ENCODE results near the gene KAT2A. TPM values are rescaled to one million over a fixed set of nuclear protein-coding genes. Genes with fewer than 3 reads are reported as not detected.

KAT2A gene
- total RNA-seq, 4 donors from 2014 or later = 9.3 to 34.1 (median 27.0) TPM

GRCh38 chr17:42103221-42103954 lies 17.8 kb downstream of the KAT2A start:
- peaks cover 0 to 25% (median 0%) of the 10 kb centered on the region in 3 donors for H3K36me3 ChIP-seq
- peaks cover 0 to 5% (median 0%) of the 10 kb centered on the region in 4 donors for H3K27me3 ChIP-seq
- intact Hi-C loops (cut with DNase I) = no loop called here
- peaks cover 0 to 23% (median 2%) of the 10 kb centered on the region in 3 donors for H3K4me1 ChIP-seq
- no peak overlapping the region for H3K27ac ChIP-seq
- H3K4me3 ChIP-seq = no peak overlapping the region
- no peak for DNase-seq
- H3K9me3 ChIP-seq = no peaks in the 10 kb centered on the region
- no peak for TF ChIP-seq POLR2A (IDR thresholded peaks at IDR 0.05)
- TF ChIP-seq, protein P1, sequence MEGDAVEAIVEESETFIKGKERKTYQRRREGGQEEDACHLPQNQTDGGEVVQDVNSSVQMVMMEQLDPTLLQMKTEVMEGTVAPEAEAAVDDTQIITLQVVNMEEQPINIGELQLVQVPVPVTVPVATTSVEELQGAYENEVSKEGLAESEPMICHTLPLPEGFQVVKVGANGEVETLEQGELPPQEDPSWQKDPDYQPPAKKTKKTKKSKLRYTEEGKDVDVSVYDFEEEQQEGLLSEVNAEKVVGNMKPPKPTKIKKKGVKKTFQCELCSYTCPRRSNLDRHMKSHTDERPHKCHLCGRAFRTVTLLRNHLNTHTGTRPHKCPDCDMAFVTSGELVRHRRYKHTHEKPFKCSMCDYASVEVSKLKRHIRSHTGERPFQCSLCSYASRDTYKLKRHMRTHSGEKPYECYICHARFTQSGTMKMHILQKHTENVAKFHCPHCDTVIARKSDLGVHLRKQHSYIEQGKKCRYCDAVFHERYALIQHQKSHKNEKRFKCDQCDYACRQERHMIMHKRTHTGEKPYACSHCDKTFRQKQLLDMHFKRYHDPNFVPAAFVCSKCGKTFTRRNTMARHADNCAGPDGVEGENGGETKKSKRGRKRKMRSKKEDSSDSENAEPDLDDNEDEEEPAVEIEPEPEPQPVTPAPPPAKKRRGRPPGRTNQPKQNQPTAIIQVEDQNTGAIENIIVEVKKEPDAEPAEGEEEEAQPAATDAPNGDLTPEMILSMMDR (IDR thresholded peaks at IDR 0.05) = no peak
- 54 to 100% methylated on average over 1 to 2 of the region's 11 CpGs for WGBS, 2 donors

GRCh38 chr17:42101513-42102292 lies 19.5 kb downstream of the KAT2A start:
- H3K4me1 ChIP-seq = peaks cover 7 to 22% (median 12%) of the 10 kb centered on the region in 3 donors
- no peak for DNase-seq
- H3K36me3 ChIP-seq = peaks cover 0 to 21% (median 0%) of the 10 kb centered on the region in 3 donors
- H3K27me3 ChIP-seq = peaks cover 0 to 22% (median 5%) of the 10 kb centered on the region in 4 donors
- TF ChIP-seq POLR2A (IDR thresholded peaks at IDR 0.05) = no peak
- TF ChIP-seq, protein P1 (IDR thresholded peaks at IDR 0.05) = peak; percentile 42 to 77 (median 65)
- H3K4me3 ChIP-seq = no peak overlapping the region
- intact Hi-C loops (cut with DNase I) = no loop called here
- WGBS, 2 donors = 52 to 73% methylated on average over 4 to 12 of the region's 14 CpGs
- no peak overlapping the region for H3K27ac ChIP-seq
- no peaks in the 10 kb centered on the region for H3K9me3 ChIP-seq

DNA sequence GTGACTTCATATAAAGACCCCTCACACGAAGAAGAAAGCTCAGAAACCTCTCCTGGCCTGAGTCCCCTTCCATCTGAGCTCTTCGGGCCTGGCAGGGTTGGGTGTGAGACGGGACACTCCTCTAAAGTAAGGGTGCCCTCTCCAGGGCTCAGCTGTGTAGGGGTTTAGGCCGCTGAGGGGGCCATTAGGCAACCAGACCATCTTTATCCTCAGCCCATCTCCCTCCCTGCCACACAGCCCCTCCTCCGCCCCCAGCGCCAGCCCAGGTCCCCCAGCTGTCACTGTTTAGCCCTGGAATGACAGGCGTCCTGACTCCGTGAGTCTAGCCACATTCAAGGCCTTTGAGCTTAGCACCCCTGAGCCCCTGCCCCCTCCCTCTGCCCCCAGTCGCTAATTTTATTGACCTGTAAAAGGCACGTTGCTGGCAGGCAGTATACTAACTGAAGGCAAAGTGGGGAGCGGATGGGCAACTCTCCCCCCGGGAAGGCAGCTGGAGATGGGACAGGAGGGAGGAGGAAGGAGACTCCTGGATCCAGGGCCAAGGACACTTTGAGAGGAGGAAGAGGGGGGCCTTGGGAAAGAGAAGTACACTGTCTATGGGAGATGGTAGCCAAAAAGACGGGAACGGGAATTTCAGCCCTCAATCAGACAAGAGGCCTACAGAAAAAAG lies 22.3 kb downstream of the KAT2A start:
- no peak overlapping the region for H3K27ac ChIP-seq
- H3K36me3 ChIP-seq = peaks cover 0 to 5% (median 0%) of the 10 kb centered on the region in 3 donors
- no peak for DNase-seq
- no peak for TF ChIP-seq POLR2A (IDR thresholded peaks at IDR 0.05)
- no peaks in the 10 kb centered on the region for H3K9me3 ChIP-seq
- peaks cover 7 to 21% (median 12%) of the 10 kb centered on the region in 3 donors for H3K4me1 ChIP-seq
- peak overlapping the region in 1 of 4 donors; percentile 48 for H3K4me3 ChIP-seq
- intact Hi-C loops (cut with DNase I) = no loop called here
- peaks cover 0 to 44% (median 5%) of the 10 kb centered on the region in 4 donors for H3K27me3 ChIP-seq
- WGBS, 2 donors = 74 to 93% methylated on average over 2 to 11 of the region's 14 CpGs

- Histone ChIP-seq H3K4me1 (peaks cover 7 to 21% (median 12%) of the 10 kb centered on the region in 3 donors), H3K9me3 (no peaks in the 10 kb centered on the region), H3K27ac (no peak within 1 kb of the TSS), H3K4me3 (peak within 1 kb of the TSS in 3 of 4 donors; percentile 19 to 48 (median 27)), H3K36me3 (no peaks in the 10 kb centered on the region), H3K27me3 (peaks cover 0 to 44% (median 5%) of the 10 kb centered on the region in 4 donors)
- no peak for DNase-seq
- intact Hi-C loops (cut with DNase I) = no loop called here
- WGBS, 2 donors = 20 to 30% methylated on average over 11 to 13 of the region's 52 CpGs
- TF ChIP-seq POLR2A (IDR thresholded peaks at IDR 0.05) = no peak
- TF ChIP-seq, protein P1 (IDR thresholded peaks at IDR 0.05) = no peak
These were observed 23.2 kb downstream of the KAT2A start, which contains the start of gene ZNF385C for GRCh38 chr17:42097691-42098631. ZNF385C (minus strand) TSS chr17:42098473; CDS start chr17:42063056, 35,417 bp downstream.

Data from esophagus squamous epithelium (tissue), 5 donors.